HepG2 (cell line): ENCODE measurements around the gene ZNF22. TPM values are rescaled to one million over a fixed set of nuclear protein-coding genes. Genes with fewer than 3 reads are reported as not detected.

Source experiments
- CBX5 ChIP-seq: sonication (generic); formaldehyde crosslinking; IDR thresholded peaks from 2 replicates; pipeline ENCODE4 v1.4.0; 2020; ENCODE audit warnings: missing genetic modification reagents, borderline replicate concordance
- CEBPB ChIP-seq: IDR thresholded peaks from 2 replicates; pipeline ENCODE4 v1.6.1; 2011; ENCODE audit warnings: low read depth, low read length, improper control_type of control experiment, borderline replicate concordance
- HES4 ChIP-seq: sonication (generic); formaldehyde crosslinking; IDR thresholded peaks from 2 replicates; pipeline ENCODE4 v1.9.0; 2021; ENCODE audit warnings: mild to moderate bottlenecking, missing genetic modification reagents, borderline replicate concordance
- HMGXB3 ChIP-seq: sonication (generic); formaldehyde crosslinking; IDR thresholded peaks from 2 replicates; pipeline ENCODE4 v1.4.0; 2020; ENCODE audit warnings: missing genetic modification reagents, borderline replicate concordance
- KMT2A ChIP-seq: sonication (generic); formaldehyde crosslinking; IDR thresholded peaks from 2 replicates; pipeline ENCODE4 v1.4.0; 2020; ENCODE audit warnings: missing genetic modification reagents
- NFE2 ChIP-seq: sonication (generic); formaldehyde crosslinking; IDR thresholded peaks from 2 replicates; pipeline ENCODE4 v1.4.0; 2020; ENCODE audit warnings: missing genetic modification reagents
- ZBTB42 ChIP-seq: sonication (generic); formaldehyde crosslinking; IDR thresholded peaks from 2 replicates; pipeline ENCODE4 v1.5.0; 2020; ENCODE audit warnings: mild to moderate bottlenecking, missing genetic modification reagents
- ZNF18 ChIP-seq: sonication (generic); formaldehyde crosslinking; IDR thresholded peaks from 2 replicates; pipeline ENCODE4 v1.8.0; 2022; ENCODE audit warnings: mild to moderate bottlenecking, missing genetic modification reagents; ENCODE audit not compliant: insufficient replicate concordance
- ZNF670 ChIP-seq: sonication (generic); formaldehyde crosslinking; IDR thresholded peaks from 2 replicates; pipeline ENCODE4 v1.8.0; 2022; ENCODE audit warnings: mild to moderate bottlenecking, missing genetic modification reagents, borderline replicate concordance
- ZSCAN25 ChIP-seq: sonication (generic); formaldehyde crosslinking; IDR thresholded peaks from 2 replicates; pipeline ENCODE4 v1.8.0; 2022; ENCODE audit warnings: mild to moderate bottlenecking, missing genetic modification reagents
- polyA plus RNA-seq, 8 experiments: library from polyadenylated mRNA; depleted of rRNA in 3 of 8; stranded (reverse) in 7 of 8; unstranded in 1 of 8; fragments of >200 nt; fragmentation: Illumina TruSeq in 4 of 8; extraction: Trizol in 4 of 8; gene quantifications; 2 replicates each; pipeline versions ENCODE4 v1.2.1 to v1.2.3, GENCODE V29; 2011 to 2016; ENCODE audit warnings: low read depth in 4 of 8, missing spikeins in 1 of 8, mixed read lengths in 1 of 8; ENCODE audit not compliant: insufficient read depth in 1 of 8
- total RNA-seq, 5 experiments: library from RNA; depleted of rRNA; stranded (reverse); fragments of >200 nt; fragmentation: Illumina TruSeq; extraction: Trizol; gene quantifications; 2 replicates each; pipeline ENCODE4 v1.2.3, GENCODE V29; 2016; ENCODE audit warnings: low read depth in 1 of 5
- TF ChIP-seq, protein P1 (sequence below): sonication (generic); formaldehyde crosslinking; IDR thresholded peaks from 2 replicates; pipeline ENCODE4 v1.5.1; 2020; ENCODE audit warnings: mild to moderate bottlenecking, missing genetic modification reagents, borderline replicate concordance
- TF ChIP-seq, protein P2 (sequence below): sonication (generic); formaldehyde crosslinking; IDR thresholded peaks from 2 replicates; pipeline ENCODE4 v1.4.0; 2020; ENCODE audit warnings: missing genetic modification reagents
- TF ChIP-seq, protein P3 (sequence below): sonication (generic); formaldehyde crosslinking; conservative IDR thresholded peaks from 2 replicates; pipeline ENCODE4 v1.4.0; 2020; ENCODE audit warnings: missing genetic modification reagents

The ZNF22 gene
- total and polyA plus RNA-seq, 2 of the 13 experiments (the other 11 are each of a cell fraction or from before 2014, with no cell fraction given) = 0.40 to 1.3 TPM

DNA sequence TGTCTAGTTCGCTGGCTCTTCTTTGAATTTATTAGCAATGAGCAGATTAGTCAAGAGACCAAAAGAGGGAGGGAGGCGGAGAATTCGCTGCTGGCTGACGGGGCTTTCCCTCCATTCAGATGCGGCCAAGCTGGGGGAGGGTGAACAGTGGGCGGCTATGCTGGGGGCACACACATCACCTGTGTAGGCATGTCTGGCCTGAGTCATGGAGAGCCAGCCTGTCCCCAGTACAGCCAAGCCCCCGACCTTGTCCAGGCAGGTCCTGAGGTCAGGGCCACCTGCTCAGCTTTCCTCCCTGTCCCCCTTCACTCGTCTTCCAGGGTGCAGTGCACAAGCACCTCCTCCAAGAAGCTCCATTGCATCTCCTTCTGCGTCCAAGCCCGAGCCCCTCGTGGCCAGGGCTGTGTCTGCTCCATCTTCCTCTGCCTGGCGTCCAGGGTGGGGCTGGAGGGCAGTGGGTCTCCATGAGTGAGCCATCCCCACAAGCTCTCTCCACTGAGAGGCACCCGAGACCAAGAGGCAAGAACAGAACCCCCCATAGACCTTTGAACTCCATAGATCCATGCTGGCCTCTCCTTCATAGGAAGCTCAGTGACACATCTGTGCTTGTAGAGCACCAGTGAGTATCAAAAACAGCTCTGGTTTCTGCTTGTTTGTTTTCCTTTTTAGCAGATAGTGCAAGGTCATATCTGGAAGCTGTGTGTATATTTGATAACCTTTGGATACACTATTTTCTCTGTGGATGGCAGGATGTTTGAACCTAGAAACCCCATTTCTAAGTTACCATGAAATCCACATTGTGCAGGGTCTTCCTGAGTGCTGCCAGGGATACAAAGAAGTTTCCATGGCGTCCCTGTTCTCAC, 20.2 kb upstream of the ZNF22 start (continued):
- TF ChIP-seq, protein P1, sequence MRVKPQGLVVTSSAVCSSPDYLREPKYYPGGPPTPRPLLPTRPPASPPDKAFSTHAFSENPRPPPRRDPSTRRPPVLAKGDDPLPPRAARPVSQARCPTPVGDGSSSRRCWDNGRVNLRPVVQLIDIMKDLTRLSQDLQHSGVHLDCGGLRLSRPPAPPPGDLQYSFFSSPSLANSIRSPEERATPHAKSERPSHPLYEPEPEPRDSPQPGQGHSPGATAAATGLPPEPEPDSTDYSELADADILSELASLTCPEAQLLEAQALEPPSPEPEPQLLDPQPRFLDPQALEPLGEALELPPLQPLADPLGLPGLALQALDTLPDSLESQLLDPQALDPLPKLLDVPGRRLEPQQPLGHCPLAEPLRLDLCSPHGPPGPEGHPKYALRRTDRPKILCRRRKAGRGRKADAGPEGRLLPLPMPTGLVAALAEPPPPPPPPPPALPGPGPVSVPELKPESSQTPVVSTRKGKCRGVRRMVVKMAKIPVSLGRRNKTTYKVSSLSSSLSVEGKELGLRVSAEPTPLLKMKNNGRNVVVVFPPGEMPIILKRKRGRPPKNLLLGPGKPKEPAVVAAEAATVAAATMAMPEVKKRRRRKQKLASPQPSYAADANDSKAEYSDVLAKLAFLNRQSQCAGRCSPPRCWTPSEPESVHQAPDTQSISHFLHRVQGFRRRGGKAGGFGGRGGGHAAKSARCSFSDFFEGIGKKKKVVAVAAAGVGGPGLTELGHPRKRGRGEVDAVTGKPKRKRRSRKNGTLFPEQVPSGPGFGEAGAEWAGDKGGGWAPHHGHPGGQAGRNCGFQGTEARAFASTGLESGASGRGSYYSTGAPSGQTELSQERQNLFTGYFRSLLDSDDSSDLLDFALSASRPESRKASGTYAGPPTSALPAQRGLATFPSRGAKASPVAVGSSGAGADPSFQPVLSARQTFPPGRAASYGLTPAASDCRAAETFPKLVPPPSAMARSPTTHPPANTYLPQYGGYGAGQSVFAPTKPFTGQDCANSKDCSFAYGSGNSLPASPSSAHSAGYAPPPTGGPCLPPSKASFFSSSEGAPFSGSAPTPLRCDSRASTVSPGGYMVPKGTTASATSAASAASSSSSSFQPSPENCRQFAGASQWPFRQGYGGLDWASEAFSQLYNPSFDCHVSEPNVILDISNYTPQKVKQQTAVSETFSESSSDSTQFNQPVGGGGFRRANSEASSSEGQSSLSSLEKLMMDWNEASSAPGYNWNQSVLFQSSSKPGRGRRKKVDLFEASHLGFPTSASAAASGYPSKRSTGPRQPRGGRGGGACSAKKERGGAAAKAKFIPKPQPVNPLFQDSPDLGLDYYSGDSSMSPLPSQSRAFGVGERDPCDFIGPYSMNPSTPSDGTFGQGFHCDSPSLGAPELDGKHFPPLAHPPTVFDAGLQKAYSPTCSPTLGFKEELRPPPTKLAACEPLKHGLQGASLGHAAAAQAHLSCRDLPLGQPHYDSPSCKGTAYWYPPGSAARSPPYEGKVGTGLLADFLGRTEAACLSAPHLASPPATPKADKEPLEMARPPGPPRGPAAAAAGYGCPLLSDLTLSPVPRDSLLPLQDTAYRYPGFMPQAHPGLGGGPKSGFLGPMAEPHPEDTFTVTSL (CRISPR knock-in tag) = peak; percentile 86; the same call in 1 of the 2 replicates
- TF ChIP-seq CEBPB (no peak), NFE2 (no peak), KMT2A (CRISPR knock-in tag) (no peak), ZBTB42 (CRISPR knock-in tag) (no peak; the same call in 1 of the 2 replicates), ZNF670 (CRISPR knock-in tag) (no peak), ZSCAN25 (peak; percentile 53; the same call in 1 of the 2 replicates), ZNF18 (CRISPR knock-in tag) (peak; percentile 44), HES4 (CRISPR knock-in tag) (no peak), HMGXB3 (CRISPR knock-in tag) (0 out of 2 replicates have a peak, but pooled peaks have one; percentile 20), CBX5 (CRISPR knock-in tag) (no peak; the same call in 1 of the 2 replicates)
- TF ChIP-seq, protein P2, sequence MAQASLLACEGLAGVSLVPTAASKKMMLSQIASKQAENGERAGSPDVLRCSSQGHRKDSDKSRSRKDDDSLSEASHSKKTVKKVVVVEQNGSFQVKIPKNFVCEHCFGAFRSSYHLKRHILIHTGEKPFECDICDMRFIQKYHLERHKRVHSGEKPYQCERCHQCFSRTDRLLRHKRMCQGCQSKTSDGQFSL = peak; percentile 94
- TF ChIP-seq, protein P3, sequence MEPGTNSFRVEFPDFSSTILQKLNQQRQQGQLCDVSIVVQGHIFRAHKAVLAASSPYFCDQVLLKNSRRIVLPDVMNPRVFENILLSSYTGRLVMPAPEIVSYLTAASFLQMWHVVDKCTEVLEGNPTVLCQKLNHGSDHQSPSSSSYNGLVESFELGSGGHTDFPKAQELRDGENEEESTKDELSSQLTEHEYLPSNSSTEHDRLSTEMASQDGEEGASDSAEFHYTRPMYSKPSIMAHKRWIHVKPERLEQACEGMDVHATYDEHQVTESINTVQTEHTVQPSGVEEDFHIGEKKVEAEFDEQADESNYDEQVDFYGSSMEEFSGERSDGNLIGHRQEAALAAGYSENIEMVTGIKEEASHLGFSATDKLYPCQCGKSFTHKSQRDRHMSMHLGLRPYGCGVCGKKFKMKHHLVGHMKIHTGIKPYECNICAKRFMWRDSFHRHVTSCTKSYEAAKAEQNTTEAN (CRISPR knock-in tag) = peak; percentile 71; the same call in 1 of the 2 replicates
